ENCODE data around the gene PCNX1. TPM values are rescaled to one million over a fixed set of nuclear protein-coding genes. Genes with fewer than 3 reads are reported as not detected.

Gene PCNX1
- total and polyA plus RNA-seq, 12 donors = 11.3 to 196 (median 106) TPM

GRCh38 chr14:71048393-71048792 lies 141.1 kb downstream of the PCNX1 start:
- Histone ChIP-seq H3K4me3 (no peak overlapping the region), H3K27me3 (no peaks in the 10 kb centered on the region), H3K4me1 (replicated peaks in 1 of 2) (peaks cover 0 to 7% of the 10 kb centered on the region in 2 donors), H3K27ac (no peak overlapping the region), H3K36me3 (replicated peaks in 1 of 2) (peaks cover 0 to 39% of the 10 kb centered on the region in 2 donors), H3K9me3 (replicated peaks in 1 of 3) (no peaks in the 10 kb centered on the region)
- intact Hi-C loops (cut with DNase I) = no loop called here
- DNase-seq = no peak
- TF ChIP-seq POLR2A (IDR thresholded peaks at IDR 0.05) (no peak), CTCF (IDR thresholded peaks at IDR 0.05) (no peak)

DNA sequence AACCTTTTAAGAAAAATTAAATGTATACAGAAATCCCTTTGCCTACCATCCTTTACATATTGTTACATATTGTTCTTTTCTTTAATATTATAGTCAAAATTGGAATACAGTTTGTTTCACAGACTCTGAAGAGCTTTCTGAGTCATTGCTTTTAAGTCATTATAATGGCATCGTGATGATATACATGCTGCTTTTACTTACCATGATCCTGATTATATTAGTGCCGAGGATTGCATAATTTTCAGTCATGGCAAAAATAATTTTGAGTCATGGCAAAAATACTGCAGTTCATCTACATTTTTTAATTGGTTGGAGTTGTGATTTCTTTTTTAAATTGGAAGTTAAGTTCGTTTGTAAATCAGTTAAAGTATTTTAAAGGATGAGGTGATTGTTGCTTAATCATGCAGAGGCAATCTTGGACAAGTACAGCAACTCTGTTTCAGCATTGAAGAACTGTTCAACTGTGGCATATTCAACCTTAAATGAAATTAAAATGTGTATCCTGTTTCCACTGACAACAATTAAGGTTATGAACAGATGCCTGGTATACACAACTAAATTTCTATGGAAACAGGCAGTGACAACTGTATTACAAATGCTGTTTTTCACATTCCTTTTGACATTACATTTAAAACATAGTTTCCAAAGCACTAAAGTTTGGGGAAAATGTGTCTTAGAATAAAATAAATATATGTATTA lies 142.3 kb downstream of the PCNX1 start:
- no peak overlapping the region for H3K4me3 ChIP-seq
- no peaks in the 10 kb centered on the region for H3K27me3 ChIP-seq
- 81 to 87% (median 83%) methylated on average over 3 of the region's 3 CpGs for WGBS, 4 donors
- peaks cover 0 to 46% of the 10 kb centered on the region in 2 donors for H3K36me3 ChIP-seq (replicated peaks in 1 of 2)
- TF ChIP-seq POLR2A (IDR thresholded peaks at IDR 0.05) = no peak
- TF ChIP-seq CTCF (IDR thresholded peaks at IDR 0.05) = no peak
- intact Hi-C loops (cut with DNase I) = no loop called here
- DNase-seq = no peak
- H3K27ac ChIP-seq = no peak overlapping the region
- H3K9me3 ChIP-seq (replicated peaks in 1 of 3) = no peaks in the 10 kb centered on the region
- H3K4me1 ChIP-seq (replicated peaks in 1 of 2) = peaks cover 0 to 7% of the 10 kb centered on the region in 2 donors

DNA sequence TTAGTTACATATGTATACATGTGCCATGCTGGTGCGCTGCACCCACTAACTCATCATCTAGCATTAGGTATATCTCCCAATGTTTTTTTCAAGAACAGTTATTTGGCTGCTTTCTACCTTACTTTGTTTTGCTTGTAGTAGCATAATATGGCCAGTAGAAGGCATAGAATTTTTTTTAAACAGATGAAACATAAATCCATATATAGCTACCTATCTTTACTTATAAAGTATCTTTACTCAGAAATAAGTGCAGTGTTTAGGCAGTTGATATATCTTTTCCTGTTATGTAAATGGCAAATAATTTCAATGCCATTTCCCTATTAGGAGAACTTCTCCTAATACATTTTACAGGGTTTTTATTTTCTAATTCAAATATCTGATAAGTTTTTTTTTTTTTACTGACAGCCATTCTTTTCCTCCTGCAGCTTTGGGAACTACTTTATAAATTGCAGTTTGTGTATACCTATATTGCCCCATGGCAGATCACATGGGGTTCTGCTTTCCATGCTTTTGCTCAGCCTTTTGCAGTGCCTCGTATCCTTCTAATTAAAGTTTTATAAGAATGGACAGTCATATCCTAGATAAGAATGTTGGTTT lies 143.1 kb downstream of the PCNX1 start:
- peaks cover 0 to 44% of the 10 kb centered on the region in 2 donors for H3K36me3 ChIP-seq (replicated peaks in 1 of 2)
- peaks cover 0 to 7% of the 10 kb centered on the region in 2 donors for H3K4me1 ChIP-seq (replicated peaks in 1 of 2)
- H3K4me3 ChIP-seq = no peak overlapping the region
- no peaks in the 10 kb centered on the region for H3K27me3 ChIP-seq
- WGBS, 4 donors = 97 to 100% (median 99%) methylated on average over 2 of the region's 2 CpGs
- TF ChIP-seq CTCF (IDR thresholded peaks at IDR 0.05) (peak; percentile 15 to 47 (median 26)), POLR2A (IDR thresholded peaks at IDR 0.05) (no peak)
- H3K27ac ChIP-seq = no peak overlapping the region
- DNase-seq = no peak
- no peaks in the 10 kb centered on the region for H3K9me3 ChIP-seq (replicated peaks in 1 of 3)
- intact Hi-C loops (cut with DNase I) = no loop called here

DNA sequence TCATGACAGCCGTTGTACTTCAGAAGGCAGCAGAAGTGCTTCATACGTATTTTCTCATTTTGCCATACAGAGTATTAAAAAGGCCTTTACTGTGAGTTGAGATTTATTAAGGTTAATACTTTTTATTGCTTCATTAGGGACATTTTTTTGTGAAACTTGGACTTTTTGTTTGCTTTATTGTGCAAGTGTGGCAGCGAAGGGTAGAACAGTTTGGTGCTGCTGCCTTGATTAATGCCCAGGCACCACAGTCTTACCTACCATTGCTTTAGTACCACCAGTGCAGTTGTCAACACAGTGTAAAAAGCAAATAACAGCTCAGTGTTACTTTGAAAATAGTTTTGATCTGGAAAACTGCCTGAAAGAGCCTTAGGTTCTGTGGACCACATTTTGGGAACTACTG lies 147.4 kb downstream of the PCNX1 start:
- intact Hi-C loops (cut with DNase I) = no loop called here
- H3K9me3 ChIP-seq (replicated peaks in 1 of 3) = no peaks in the 10 kb centered on the region
- peaks cover 0 to 1% of the 10 kb centered on the region in 2 donors for H3K4me1 ChIP-seq (replicated peaks in 1 of 2)
- H3K27ac ChIP-seq = no peak overlapping the region
- H3K27me3 ChIP-seq = no peaks in the 10 kb centered on the region
- DNase-seq = no peak
- 93 to 99% (median 98%) methylated on average over 3 of the region's 3 CpGs for WGBS, 4 donors
- H3K4me3 ChIP-seq = no peak overlapping the region
- H3K36me3 ChIP-seq (replicated peaks in 1 of 2) = peaks cover 0 to 56% of the 10 kb centered on the region in 2 donors
- TF ChIP-seq CTCF (IDR thresholded peaks at IDR 0.05) = no peak
- no peak for TF ChIP-seq POLR2A (IDR thresholded peaks at IDR 0.05)

Measured in adrenal gland (tissue), 12 donors.